Measurements from ENCODE around the gene DPEP1.

The DPEP1 gene

DNA sequence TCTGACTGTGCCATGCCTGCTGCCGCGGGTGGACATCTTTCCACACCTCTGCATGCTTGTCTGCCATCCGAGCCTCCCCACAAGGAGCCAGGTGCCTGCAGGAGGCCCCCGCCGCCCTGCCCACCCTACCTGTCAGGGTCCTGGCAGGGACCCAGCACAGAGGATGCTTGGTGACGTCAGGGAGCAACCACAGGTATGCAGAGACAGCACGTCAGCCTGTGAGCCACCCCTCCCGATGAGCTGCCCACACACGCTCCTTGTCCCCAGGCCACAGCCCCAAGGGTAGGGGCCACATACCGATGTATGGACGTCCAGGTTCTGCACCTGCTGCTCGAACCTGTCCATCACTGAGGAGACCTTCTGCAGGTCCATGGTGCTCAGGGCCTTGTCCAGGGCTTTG lies 33.5 kb downstream of the DPEP1 start:
- TF ChIP-seq, protein P1, sequence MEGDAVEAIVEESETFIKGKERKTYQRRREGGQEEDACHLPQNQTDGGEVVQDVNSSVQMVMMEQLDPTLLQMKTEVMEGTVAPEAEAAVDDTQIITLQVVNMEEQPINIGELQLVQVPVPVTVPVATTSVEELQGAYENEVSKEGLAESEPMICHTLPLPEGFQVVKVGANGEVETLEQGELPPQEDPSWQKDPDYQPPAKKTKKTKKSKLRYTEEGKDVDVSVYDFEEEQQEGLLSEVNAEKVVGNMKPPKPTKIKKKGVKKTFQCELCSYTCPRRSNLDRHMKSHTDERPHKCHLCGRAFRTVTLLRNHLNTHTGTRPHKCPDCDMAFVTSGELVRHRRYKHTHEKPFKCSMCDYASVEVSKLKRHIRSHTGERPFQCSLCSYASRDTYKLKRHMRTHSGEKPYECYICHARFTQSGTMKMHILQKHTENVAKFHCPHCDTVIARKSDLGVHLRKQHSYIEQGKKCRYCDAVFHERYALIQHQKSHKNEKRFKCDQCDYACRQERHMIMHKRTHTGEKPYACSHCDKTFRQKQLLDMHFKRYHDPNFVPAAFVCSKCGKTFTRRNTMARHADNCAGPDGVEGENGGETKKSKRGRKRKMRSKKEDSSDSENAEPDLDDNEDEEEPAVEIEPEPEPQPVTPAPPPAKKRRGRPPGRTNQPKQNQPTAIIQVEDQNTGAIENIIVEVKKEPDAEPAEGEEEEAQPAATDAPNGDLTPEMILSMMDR (IDR thresholded peaks at IDR 0.05; ENCODE audit: insufficient read depth, missing control alignments): no peak
- DNase-seq (ENCODE audit: insufficient read length, low spot score) (no peak), FAIRE-seq (no peak)

DNA sequence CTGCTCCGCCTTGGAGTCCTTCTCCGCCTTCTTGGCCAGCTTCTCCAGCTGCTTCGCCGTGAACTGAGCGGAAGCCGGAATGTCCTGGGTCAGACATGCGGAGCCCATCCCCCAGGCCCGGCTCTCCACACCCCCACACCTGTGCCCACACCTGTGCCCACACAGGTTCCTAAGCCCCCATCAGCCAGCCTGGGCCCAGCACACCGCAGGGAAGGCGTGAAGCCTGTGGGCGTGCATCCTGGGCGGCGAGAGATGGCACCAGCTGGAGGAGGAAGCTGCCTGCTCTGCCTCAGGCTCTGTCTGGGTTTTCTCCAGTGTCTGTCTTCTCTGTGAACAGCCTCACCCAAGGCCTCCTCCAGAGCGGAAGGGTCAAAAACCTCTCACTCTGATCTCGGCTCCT lies 38.1 kb downstream of the DPEP1 start:
- DNase-seq (ENCODE audit: insufficient read length, low spot score): no peak
- TF ChIP-seq, protein P1 (IDR thresholded peaks at IDR 0.05; ENCODE audit: insufficient read depth, missing control alignments): no peak
- no peak for FAIRE-seq

DNA sequence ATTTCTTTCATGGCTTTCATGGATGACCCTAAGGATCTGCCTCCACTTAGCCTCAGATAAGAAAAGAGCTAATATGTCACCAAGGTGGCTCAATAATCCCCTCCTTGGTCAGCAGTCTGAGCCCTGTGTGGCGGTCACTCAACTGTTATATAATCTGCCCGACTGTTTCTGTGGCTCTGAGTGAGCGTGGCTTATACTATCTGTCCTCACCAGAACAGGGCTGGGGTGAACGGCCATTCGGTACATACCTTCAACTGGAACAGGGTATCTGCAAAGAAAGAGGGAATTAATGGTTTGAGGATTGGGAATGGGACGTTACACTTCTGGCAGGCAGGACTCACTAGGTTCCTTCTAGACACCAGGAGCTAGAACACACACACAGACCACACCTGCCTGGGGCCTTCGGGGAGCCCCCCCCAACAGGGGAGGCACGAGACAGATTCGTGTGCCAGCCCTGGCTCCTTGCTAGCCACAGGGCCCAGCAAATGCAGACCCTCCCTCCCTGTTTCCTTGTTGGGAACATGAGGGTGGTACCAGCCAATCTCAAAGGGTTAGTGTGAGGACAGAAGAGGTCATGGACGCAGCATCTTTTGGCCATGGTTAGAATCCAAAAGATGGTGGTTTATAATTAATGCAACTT lies 40.3 kb downstream of the DPEP1 start:
- TF ChIP-seq, protein P1 (IDR thresholded peaks at IDR 0.05; ENCODE audit: insufficient read depth, missing control alignments): no peak
- FAIRE-seq: no peak
- DNase-seq (ENCODE audit: insufficient read length, low spot score): no peak

DNA sequence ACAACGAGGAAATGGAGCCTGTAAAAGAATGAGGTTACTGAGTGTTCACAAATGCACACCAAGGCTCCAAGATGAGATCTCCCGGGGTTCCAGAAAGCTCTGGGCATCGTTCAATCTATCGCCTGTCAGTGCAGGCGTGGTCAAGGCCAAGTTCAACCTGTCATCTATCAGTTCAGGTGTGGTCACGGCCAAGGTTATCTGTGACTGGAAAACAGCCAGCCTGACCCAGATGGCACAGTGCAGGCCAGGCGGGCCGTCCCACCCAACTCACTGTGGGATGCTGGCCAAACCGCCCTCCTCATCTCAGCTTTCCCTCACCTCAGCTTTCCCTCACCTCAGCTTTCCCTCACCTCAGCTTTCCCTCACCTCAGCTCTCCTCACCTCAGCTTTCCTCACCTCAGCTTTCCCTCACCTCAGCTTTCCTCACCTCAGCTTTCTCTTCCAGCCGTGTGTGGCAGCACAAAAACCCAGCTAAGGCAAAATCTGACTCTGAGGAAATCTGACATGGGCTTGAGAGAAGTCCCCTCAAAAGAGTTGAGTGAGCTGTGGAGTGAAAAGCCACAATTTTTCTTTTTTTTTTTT lies 41.7 kb downstream of the DPEP1 start:
- FAIRE-seq: no peak
- no peak for DNase-seq (ENCODE audit: insufficient read length, low spot score)
- TF ChIP-seq, protein P1 (IDR thresholded peaks at IDR 0.05; ENCODE audit: insufficient read depth, missing control alignments): no peak

DNA sequence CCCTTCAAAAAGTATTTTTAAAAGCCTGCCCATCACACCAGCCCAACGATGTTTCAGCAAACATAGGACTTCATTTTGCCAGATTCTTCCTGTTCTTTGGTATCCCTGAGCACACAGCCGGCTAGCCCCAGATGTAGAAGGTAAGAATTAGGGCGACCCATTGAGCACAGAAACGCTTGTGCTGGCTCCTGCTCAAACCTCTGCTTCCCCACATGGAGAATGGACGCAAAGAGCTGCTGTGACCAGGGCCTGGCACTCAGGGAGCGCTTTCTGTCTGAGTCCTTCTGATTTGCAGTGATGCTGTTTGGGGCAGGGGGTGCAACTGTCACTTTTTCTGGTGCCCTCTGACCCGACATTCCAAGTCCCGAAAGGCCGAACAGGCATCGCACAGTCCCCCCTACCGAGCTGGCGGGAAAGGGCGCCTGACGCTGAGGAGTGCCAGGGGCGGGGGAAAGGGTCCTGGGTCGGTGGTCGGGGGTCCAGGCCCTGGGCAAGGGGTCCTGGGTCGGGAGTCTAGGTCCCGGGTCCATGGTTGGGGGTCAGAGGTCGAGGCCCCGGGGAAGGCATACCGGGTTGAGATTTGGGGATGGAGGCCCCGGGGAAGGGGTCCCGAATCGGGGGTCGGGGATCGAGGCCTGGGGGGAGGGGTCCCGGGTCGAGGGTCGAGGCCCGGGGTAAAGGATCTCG lies 43.1 kb downstream of the DPEP1 start:
- TF ChIP-seq, protein P1 (IDR thresholded peaks at IDR 0.05; ENCODE audit: insufficient read depth, missing control alignments): no peak
- FAIRE-seq (no peak), DNase-seq (ENCODE audit: insufficient read length, low spot score) (no peak)

DNA sequence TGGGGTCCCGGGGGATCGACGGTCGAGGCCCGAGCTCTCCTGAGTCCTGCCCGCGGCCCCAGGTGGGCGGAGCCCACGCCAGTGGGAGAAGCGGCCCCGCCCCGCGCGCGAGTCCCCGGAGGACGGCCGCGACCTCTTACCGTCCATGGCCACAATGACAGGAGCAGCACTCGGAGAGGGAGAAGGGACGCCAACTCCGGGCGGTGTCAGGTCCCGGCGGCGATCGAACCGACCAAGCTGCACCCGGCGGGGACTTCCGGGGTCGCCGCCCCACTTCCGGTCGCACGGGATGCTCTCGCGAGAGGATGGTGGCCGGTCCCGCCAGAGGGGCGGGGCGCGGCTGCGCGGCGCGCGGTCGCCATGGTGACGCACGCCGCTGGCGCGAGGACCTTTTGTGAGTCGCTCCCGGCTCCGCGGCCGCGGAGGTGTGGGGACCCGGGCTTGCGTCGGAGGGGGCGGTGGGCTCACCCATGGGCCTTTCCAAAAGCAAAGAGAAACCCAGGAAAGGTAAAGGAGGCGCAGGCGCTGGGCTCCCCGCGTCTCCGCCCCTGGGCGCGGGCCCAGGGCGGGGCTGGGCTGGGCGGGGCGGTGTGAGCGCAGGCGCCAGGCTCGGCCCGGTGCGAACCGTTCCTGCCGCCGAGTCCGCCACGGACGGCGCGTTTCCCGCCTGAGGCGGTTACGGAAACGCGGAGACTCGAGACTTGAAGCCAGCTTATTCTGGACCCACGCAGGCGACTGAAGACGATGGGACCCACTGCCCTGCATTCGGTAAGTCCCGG lies 44.2 kb downstream of the DPEP1 start, which contains the start of the genes CHMP1A and SPATA33:
CHMP1A (minus strand) TSS at position 267 of the 779 bp plus-strand sequence; CDS start at position 147, 120 bp downstream.
SPATA33 (plus strand) TSS at position 395 of the 779 bp plus-strand sequence; CDS start at position 471, 76 bp downstream.
- DNase-seq (ENCODE audit: insufficient read length, low spot score) (peak; percentile 68), FAIRE-seq (no peak)
- TF ChIP-seq, protein P1 (IDR thresholded peaks at IDR 0.05; ENCODE audit: insufficient read depth, missing control alignments): no peak
